ENCODE measurements around the gene RABAC1. TPM values are rescaled to one million over a fixed set of nuclear protein-coding genes. Genes with fewer than 3 reads are reported as not detected.

RABAC1 gene
- total and polyA plus RNA-seq, 2 experiments from 2014 or later, result 151 to 270 TPM

GRCh38 chr19:41981724-41982123 lies 22.6 kb upstream of the RABAC1 start:
- Histone ChIP-seq H3K27ac (no peak overlapping the region), H3K4me3 (no peak overlapping the region), H3K4me1 (ENCODE audit: low read depth) (no peaks in the 10 kb centered on the region), H3K27me3 (no peaks in the 10 kb centered on the region), H3K9me3 (ENCODE audit: low read depth) (no peaks in the 10 kb centered on the region), H3K36me3 (no peaks in the 10 kb centered on the region)
- TF ChIP-seq CTCF (IDR thresholded peaks at IDR 0.05; ENCODE audit: low read depth, low read length), result no peak
- DNase-seq (ENCODE audit: low read depth in 1 of 2, low spot score in 1 of 2), result no peak

DNA sequence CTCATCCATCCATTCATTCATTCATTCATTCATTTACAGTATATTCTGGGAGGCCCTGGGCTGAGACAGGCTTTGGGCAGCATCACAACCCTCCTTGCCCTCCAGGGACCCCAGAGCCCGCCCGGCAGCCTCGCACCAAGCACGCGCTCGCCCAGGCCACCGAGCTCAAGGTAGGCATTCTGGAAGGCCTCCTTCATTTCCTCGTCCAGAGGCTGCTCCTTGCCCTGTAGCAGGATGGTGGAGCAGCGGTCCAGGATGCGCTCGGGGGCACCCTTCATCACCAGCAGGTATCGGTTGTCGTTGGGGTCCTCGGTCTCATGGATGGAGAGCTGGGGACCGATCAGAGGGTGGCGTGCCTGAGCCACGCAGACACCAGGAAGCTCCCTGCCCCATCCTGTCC lies 19.3 kb upstream of the RABAC1 start:
- no peak for TF ChIP-seq CTCF (IDR thresholded peaks at IDR 0.05; ENCODE audit: low read depth, low read length)
- no peak overlapping the region for H3K4me3 ChIP-seq

GRCh38 chr19:41977916-41978315 lies 18.8 kb upstream of the RABAC1 start:
- Histone ChIP-seq H3K9me3 (ENCODE audit: low read depth) (no peaks in the 10 kb centered on the region), H3K27me3 (no peaks in the 10 kb centered on the region), H3K4me3 (no peak overlapping the region), H3K4me1 (ENCODE audit: low read depth) (no peaks in the 10 kb centered on the region), H3K27ac (no peak overlapping the region), H3K36me3 (no peaks in the 10 kb centered on the region)
- no peak for DNase-seq (ENCODE audit: low read depth in 1 of 2, low spot score in 1 of 2)
- no peak for TF ChIP-seq CTCF (IDR thresholded peaks at IDR 0.05; ENCODE audit: low read depth, low read length)

More for the DNA sequence above, 19.3 kb upstream of the RABAC1 start:
- Histone ChIP-seq H3K4me1 (ENCODE audit: low read depth) (no peaks in the 10 kb centered on the region), H3K27ac (no peak overlapping the region), H3K9me3 (ENCODE audit: low read depth) (no peaks in the 10 kb centered on the region), H3K36me3 (no peaks in the 10 kb centered on the region), H3K27me3 (no peaks in the 10 kb centered on the region)
- DNase-seq (ENCODE audit: low read depth in 1 of 2, low spot score in 1 of 2), result no peak

DNA sequence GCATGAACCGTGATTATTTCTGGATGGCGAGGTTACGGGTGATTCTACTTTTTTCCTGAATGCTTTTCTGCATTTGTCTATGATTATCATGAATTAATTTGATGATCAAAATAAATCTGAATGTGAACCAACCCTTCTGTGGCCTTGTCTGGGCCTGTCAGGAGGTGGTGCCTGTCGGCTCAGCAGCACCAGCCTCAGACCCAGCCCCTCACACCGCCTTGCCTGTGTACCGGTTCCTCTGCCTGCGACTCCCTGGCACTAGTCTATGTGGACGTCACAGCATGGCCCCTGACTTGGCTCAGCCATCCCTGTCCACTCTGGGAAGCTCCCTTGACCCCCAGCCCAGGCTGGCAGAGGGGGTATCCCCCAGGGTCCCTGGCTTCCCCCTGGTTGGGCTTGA lies 15.5 kb upstream of the RABAC1 start:
- Histone ChIP-seq H3K4me3 (no peak overlapping the region), H3K27me3 (no peaks in the 10 kb centered on the region), H3K4me1 (ENCODE audit: low read depth) (no peaks in the 10 kb centered on the region), H3K27ac (no peak overlapping the region), H3K36me3 (no peaks in the 10 kb centered on the region), H3K9me3 (ENCODE audit: low read depth) (no peaks in the 10 kb centered on the region)
- no peak for TF ChIP-seq CTCF (IDR thresholded peaks at IDR 0.05; ENCODE audit: low read depth, low read length)
- DNase-seq (ENCODE audit: low read depth in 1 of 2, low spot score in 1 of 2), result no peak

- Histone ChIP-seq H3K27me3 (no peaks in the 10 kb centered on the region), H3K27ac (no peak overlapping the region), H3K4me3 (no peak overlapping the region), H3K36me3 (no peaks in the 10 kb centered on the region), H3K4me1 (ENCODE audit: low read depth) (no peaks in the 10 kb centered on the region), H3K9me3 (ENCODE audit: low read depth) (no peaks in the 10 kb centered on the region)
- no peak for TF ChIP-seq CTCF (IDR thresholded peaks at IDR 0.05; ENCODE audit: low read depth, low read length)
- no peak for DNase-seq (ENCODE audit: low read depth in 1 of 2, low spot score in 1 of 2)
These were observed 12.2 kb upstream of the RABAC1 start for GRCh38 chr19:41971363-41971762.
